ENCODE results near the gene TSC22D4.

Gene TSC22D4

GRCh38 chr7:100516135-100516812, 37.3 kb upstream of the TSC22D4 start:
- no peak for TF ChIP-seq CTCF (conservative IDR thresholded peaks at IDR 0.05)
- no peak overlapping the region for H3K27ac ChIP-seq

GRCh38 chr7:100515072-100515532, 36.1 kb upstream of the TSC22D4 start:
- H3K27ac ChIP-seq = no peak overlapping the region
- no peak for TF ChIP-seq CTCF (conservative IDR thresholded peaks at IDR 0.05)

- no peak overlapping the region for H3K27ac ChIP-seq
- TF ChIP-seq CTCF (conservative IDR thresholded peaks at IDR 0.05) = no peak
Measured at GRCh38 chr7:100513212-100513810, 34.3 kb upstream of the TSC22D4 start.

- H3K27ac ChIP-seq = no peak overlapping the region
- no peak for TF ChIP-seq CTCF (conservative IDR thresholded peaks at IDR 0.05)
Measured at GRCh38 chr7:100510437-100511239, 31.6 kb upstream of the TSC22D4 start.

GRCh38 chr7:100509231-100509630, 30.2 kb upstream of the TSC22D4 start:
- no peak overlapping the region for H3K27ac ChIP-seq
- TF ChIP-seq CTCF (conservative IDR thresholded peaks at IDR 0.05) = no peak

- no peak overlapping the region for H3K27ac ChIP-seq
- TF ChIP-seq CTCF (conservative IDR thresholded peaks at IDR 0.05) = no peak
Measured at GRCh38 chr7:100506356-100506923, 27.4 kb upstream of the TSC22D4 start.

Data from VCaP (cell line).